Measurements from ENCODE around the gene COPB2.

COPB2 gene

DNA sequence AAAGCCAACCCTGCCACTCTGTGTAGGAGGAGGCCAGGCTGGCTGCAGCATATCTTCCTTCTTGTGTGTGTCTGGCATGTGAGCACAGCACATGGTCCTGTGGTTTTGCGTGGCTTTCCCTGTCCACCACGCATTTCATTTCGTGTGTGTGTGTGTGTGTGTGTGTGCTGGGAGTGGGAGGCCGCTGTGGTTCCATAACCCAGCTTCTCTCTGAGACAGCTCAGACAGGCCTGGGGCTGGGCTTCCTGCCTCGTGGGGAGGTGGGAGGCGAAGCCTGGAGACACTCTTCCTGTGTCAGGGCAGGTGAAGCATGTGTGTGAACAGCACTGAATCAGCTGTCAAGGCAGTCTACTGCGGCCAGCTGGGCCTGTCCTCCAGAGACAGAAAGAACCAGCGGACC is 61.6 kb downstream of the COPB2 start:
- DNase-seq (ENCODE audit: low read depth, low spot score): no peak

DNA sequence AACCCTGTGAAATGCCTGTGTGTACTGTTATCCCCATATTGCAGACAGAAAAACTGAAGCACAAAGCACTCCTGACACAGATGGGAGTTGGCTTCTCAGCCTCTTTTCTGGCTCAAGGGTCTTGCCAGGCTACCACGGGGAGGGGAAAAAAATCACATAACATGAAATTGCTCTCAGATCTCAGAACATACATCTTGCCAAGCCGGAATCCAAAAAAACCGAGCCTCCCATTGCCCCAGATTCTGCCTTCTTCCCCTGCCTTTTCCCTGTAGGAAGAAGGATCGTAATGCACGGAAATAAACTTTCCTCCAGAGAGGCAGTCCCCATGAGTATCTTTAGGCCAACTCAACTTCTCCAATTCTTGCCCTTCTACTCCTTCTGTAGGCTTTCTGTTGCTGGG is 62.2 kb downstream of the COPB2 start:
- no peak for DNase-seq (ENCODE audit: low read depth, low spot score)

DNA sequence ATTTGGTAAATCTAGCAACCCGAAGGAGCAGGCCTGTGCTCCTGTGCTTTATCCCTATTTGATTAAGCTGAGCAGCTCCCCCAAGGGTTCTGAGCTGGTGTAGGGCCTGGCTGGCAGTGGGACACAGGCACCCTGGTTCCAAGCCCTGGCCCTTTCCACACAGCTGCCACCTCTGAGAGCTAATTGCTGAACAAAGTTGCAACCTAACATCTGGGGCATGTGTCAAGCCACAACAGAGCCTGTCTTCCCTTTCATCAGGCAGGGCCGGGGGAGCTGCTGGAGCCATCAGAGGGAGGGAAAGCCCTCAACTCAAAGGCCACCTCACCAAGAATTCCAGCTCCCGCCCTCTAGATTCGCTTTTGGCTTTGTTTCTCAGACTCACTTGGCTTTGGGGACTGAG is 62.7 kb downstream of the COPB2 start:
- DNase-seq (ENCODE audit: low read depth, low spot score): no peak

DNA sequence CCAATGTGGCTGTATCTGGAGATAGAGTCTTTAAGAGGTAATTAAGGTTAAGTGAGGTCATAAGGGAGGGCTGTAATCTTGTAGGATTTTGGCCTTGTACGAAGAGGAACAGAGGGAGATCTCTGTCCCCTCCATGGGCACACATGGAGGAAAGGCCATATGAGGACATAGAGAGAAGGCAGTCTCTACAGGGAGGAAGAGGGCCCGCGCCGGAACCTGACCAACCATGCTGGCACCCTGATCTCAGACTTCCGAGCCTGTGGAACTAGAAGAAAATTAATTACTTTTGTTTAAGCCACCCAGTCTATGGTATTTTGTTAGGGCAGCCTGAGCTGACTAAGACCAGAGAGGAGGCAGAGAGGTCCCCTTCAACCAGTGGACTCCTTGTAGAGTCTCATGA is 63.3 kb downstream of the COPB2 start:
- no peak for DNase-seq (ENCODE audit: low read depth, low spot score)

DNA sequence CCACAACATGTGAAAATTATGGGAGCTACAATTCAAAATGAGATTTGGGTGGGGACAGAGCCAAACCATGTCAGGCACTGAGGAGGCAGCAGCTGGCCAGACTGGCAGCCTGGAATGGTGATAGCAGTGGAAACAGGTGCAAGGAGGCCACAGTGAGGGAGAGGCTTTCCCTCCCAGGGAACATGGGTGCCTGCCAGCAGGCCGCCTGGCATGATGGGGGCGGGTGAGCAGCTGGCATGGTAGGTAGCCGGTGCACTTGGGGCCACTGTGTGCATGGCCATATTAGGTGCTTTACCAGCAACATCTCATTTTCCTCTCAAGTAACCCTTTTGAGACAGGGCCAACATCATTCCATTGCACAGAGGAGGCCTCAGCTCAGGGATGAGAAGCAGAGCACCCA is 63.9 kb downstream of the COPB2 start:
- DNase-seq (ENCODE audit: low read depth, low spot score): no peak

DNA sequence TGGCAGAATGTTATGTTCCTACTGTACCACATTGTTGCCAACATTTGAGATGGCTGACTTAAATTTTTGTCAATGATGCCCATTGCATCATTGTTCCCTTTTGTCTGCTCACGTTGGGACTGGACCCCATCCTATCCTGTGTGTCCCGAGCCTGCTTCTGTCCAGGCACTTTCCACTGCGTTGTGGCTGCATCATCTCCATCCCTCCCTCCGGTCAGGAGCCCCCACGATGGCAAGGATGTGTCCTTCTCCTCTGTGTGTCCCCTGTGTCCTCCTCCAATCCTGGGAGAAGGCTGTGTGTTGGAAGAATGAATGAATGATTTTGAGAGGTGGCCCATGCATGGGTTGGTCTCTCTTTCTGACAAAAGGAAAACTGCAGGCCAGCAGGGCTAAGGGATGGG is 65.0 kb downstream of the COPB2 start:
- DNase-seq (ENCODE audit: low read depth, low spot score): no peak

DNA sequence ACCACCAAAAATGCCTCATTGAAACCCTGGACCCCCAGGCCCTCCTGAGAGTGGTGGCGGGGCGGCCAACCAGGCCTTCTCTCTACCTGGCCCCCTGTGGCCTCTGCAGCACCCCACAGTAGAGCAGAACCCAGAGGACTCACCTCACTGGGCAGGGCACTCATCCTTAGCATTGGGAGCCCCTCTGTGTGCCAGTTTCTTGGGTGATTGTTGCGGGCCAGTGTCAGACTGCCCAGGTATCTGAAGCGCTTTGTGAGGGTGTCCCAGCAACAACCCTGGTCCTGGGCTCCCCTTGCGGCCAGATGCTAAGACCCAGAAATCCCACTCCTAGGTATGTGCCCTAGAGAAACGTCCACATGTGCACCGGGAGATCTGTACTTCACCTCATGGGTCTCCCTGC is 66.3 kb downstream of the COPB2 start:
- DNase-seq (ENCODE audit: low read depth, low spot score): no peak

DNA sequence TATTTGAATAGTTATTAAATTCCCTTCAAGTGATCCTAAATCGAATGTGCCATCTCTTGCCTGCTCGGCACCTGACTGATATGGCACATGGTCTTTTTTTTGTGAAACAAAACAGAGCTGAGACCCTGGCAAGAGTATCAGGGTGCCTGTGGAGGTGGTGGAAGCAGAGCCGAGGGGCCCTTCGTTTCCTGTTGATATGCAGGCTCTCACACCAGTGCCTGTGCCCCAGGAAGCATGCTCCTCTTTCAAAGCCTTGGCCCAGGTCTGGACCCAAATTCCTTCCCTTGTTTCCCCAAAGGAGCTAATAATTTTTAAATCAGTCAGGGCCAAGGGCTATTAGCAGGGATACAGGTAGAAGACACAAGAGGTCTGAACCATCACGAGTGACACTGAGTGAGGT is 67.1 kb downstream of the COPB2 start:
- DNase-seq (ENCODE audit: low read depth, low spot score): no peak

DNA sequence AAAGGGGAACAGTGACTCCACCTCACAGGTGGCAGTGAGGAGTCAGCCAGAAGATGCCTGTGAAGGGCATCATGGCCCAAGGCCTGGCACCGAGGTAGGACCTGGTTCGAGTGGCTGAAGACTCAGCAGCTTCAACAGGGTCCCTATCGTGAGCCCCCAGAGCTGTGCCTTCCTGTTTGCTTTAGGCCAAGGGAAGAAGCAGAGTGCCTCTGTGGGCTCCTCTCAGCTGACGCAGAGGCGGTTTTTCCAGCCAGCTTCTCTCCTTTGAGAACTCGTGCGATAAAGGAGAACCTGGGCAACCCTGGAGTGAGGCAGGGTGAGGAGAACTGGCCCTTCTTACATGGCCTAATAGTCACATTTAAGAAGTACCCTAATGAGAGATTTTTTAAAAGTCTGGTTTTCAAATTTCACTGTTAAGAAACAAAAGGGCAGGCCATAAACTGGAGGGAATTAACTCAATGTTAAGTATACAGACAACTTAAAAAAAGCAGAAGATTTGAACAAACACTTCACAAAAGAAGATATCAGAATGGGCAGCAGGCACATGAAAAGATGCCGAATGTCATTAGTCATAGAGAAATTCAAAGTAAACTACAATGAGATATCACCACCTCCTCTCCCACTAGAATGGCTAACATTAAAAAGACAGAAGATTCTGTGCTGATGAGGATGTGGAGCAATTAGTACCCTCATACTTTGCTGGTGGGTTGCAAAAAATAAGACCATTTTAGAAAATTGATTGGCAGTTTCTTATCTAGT is 68.7 kb downstream of the COPB2 start:
- no peak for DNase-seq (ENCODE audit: low read depth, low spot score)

DNA sequence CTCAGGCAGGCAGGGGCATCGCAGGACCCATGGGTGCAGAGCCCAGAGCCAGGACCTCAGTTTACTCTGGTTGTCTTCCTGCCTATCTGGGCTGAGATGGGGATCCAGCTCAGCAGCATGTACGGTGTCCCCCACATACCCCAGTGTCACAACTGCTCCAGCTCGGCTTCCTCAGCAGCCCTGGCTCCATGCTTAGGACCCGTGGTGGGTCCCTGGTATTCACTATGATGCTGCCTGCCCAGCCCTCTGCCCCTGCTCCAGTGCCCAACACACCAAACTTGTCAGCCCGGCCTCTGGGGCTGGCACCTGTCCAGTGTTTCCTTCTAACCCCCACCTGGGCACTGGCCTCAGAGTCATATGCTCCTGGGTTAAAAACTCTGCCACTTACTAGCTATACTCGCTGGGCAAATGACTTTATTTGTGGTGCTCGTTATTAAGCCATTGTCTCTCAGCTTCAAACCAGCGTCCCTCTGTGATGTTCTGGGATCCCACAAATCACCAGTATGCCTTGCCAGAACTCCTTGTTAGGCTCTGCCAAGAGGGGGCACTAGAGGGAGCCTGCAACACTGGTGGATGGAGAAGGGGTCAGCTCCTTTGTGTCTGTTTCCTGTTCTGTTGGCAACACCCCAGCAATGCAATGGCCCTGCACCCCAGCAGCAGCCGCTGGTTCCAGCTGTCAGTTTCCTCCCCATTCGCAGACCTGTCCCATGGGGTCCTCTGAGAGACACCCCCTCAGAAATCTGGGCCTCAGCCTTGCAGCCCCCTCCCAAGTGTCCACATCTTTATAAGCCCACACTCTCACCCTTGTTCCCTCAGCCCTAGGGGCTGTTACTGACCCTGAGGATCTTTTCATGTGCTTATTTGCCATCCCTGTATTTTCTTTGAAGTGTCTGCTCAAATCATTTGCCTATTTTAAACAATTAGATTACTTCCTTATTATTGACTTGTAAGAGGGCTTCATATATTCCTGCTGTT is 69.7 kb downstream of the COPB2 start:
- no peak for DNase-seq (ENCODE audit: low read depth, low spot score)

DNA sequence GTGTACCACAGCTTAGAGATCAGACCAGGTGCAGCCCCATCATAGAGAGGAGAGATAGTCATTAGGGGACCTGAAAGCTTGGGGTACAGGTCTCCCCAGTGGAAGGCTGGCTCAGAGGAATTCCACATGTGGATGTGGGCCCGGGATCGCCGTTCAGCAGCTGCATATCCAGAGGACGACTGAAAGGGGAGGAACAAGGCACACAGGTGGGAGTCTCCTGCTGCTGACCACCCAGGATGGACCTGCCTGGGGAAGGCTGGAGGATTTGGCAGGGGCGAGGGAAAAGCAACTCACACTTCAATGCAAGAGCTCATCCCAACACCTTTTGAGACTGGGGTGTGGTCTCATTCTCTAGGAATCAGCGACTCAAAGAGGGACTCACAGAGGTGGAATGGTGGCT is 70.6 kb downstream of the COPB2 start:
- DNase-seq (ENCODE audit: low read depth, low spot score): no peak

DNA sequence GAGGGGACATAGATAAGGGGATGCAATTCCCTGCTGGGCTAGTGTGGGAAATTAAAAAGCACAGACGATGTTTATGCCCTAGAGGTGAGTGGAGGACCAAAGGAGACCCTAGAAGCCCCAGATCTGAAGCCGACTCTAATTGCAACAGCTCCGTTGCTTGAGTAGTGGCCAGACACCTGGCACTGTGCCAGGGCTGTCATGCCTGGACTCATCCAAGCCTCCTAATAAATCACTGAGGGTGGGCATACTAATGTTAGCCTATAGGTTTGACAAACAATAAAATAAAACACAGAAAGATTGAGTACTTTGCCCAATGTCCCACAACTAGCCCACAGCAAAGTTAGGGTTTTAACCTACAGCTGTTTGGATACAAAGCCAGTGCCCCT is 71.0 kb downstream of the COPB2 start:
- DNase-seq (ENCODE audit: low read depth, low spot score): no peak

DNA sequence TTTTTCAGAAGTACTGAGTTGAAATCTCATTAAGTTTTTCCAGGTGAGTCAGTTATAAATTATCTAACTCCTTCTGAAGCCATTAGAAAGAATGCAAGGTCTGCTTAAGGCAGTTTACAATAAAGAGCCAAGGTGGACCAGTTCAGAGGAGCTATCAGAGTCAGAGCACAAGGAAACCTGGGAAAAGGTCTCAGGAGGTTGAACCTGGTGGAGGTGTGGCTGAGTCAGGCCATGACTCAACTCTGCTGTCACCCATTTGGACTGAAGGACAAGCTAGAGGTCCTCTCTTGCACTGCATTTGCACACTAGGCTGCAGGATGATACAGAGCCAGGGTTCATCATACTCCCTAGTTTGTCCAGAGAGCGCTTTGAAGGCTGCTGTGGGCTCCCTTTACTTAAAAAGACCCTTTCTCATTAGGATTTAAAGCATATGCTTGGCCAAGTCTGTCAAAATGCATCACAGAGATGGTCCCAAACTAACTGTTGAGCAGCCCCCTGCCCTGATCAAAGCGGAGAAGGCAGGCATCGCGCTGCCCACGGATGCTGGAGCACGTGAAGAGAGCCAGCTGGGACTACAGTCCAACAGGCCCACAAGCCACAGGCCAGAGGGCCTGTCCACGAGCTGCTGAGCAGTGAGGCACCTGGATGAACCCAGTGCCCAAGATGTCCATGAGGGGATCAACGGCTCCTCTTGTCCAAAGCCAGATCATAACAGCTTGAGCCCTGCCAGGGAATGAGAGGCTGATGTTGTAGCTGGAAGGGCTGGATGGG is 71.6 kb downstream of the COPB2 start:
- no peak for DNase-seq (ENCODE audit: low read depth, low spot score)

DNA sequence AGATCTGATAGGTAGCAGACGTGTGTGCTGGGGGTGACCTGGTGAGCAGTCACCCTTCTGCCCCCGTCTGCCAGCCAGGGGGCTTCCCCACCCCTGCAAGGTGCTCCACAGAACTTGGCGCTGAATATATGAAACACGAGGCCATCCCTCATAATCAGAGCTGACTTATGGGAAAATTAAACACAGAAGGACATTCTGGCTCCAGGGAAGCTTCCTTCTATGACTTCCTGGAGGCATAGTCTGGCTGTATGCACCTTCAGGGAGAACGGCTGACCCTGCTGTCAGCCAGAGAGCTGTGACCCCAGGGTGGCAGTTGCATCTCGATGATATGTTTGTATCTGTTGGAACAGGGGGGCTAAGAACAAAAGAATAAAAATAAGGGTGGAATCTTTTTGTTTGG is 72.2 kb downstream of the COPB2 start:
- no peak for DNase-seq (ENCODE audit: low read depth, low spot score)

DNA sequence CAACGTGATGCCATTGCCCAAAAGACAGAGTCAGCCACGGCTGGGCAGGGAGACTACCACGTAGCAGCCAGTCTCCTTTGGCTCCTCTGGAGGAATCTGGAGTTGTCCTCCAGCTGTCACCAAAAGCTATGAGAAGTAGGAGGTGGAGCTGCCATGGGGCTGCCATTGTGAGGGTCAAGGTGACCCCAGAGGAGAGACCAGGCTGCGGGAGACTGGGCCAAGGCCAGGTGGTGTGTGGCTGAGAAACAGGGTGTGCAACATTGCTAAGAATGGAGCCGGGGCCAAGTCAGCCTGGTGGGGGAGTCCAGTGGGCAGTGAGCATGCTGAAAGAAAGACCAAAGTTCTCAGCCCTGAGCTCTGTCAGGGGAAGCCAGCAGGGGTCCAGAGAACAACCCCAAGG is 75.5 kb downstream of the COPB2 start:
- no peak for DNase-seq (ENCODE audit: low read depth, low spot score)

DNA sequence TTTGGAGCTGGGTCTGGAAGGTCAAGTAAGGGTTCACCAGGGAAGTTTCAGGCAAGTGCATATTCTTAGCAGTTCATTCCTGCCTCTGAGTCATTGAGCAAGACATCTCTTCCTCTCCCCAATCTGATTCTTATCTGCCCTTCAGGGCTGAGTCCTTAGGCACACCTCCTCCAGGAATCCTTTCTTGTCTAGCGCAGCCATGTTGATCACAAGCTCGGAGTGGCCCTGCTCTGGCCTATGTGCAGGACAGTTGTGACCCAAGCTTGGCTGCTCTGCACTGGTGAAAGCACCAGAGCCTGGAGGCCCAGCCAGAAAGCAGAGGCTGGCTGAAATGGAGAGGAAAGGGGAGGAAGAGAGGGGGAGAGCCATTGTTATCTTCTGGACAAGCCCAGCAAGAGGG is 76.5 kb downstream of the COPB2 start:
- DNase-seq (ENCODE audit: low read depth, low spot score): no peak

DNA sequence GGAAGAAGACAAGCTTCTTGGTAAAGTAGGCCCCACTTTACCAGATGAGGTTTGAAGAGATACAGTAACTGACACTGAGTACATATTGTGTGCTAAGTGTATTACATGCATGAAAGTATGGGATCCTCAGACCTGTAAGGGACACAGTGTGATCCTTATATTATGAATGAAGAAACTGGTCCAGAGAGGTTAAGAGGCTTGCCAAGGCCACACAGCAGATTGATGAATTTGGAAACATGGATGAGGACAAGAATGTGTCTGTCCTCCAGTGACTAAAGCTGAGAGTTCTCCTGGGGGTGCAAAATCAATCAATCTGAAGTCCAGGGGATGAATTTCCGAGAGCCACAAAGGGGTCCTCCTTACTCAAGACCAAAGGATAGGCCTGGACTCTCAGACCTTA is 77.0 kb downstream of the COPB2 start:
- DNase-seq (ENCODE audit: low read depth, low spot score): no peak

DNA sequence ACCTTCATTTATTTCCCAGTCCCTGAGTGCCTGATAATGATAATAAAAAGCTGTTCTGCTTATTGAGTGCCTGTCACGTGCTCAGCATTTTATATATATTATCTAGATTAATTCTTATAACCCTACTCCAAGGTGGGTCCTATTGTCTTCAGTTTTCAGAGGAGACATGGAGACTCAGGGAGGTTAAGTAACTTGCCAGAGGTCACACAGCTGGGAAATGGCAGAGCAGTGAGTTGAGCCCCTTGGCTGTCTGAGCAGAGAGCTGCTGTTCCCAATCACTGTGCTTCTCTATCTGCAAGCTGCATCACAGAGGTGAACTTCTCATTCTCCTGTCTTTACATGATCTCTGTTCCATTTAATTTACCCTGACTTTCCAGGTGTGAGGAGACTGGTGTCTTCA is 77.9 kb downstream of the COPB2 start:
- DNase-seq (ENCODE audit: low read depth, low spot score): no peak

DNA sequence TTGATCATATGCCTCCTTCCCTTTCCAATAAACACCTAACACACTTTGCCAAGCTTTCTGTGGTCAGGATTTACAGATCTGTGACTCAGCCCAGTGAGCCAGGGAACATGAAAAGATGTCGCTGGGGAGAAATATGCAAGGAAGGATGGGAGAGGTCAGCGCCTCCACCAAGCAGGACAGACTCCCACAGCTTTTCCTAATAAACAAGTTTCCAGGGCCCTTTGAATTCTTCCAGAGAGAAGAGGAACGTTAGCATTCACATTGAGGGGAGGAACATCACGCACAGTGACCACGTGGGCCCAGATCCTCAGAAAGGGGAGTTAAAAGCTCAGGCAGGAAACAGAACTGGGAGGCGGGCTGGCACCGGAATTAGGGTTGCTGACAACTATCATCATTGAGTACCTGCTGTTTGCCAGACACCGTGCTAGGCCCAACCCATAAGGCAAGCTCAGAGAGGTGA is 78.9 kb downstream of the COPB2 start:
- DNase-seq (ENCODE audit: low read depth, low spot score): no peak

DNA sequence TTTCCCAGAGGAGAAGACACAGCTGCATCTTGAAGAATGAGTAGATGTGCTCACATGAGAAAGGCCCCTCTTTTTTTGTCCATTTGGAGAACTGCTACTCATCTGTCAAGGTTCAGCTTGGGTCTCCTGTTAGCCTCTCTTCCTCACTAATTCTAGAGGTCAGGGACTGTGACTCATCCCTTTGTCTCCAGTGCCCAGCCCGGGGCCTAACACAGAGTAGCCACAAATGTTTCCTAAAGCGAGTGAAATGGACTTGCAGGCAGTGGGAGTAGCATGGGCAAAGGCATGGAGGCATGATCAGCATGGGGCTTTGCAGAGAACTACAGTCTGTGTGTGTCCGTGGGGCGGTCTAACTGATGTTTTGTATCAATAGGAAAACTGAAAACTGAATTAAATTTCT is 79.6 kb downstream of the COPB2 start:
- no peak for DNase-seq (ENCODE audit: low read depth, low spot score)

DNA sequence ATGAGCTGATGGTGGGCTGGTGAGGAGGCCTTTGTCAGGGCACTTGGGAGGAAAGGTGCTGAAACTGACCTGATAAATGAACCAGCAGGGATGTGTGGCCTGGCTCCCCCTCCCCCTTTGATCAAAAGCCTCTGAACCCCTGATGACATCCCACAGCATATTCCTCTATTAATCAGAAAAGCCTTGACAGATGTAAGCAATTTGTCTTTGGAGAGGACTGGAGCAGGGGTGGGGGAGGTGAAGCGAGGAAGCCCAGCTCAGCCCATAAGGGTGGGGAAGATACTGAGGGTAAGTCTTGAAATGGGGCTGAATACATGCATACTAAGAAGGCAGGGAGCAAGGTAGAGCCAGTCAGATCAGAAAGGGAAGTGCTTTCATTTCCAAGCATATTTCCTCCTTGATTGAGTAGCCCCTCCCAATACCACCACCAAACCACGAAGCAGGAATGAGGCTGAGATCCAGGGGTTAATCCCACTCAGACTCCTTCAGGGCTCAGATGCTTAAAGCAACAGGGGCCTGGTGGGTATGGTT is 80.3 kb downstream of the COPB2 start:
- DNase-seq (ENCODE audit: low read depth, low spot score): no peak

DNA sequence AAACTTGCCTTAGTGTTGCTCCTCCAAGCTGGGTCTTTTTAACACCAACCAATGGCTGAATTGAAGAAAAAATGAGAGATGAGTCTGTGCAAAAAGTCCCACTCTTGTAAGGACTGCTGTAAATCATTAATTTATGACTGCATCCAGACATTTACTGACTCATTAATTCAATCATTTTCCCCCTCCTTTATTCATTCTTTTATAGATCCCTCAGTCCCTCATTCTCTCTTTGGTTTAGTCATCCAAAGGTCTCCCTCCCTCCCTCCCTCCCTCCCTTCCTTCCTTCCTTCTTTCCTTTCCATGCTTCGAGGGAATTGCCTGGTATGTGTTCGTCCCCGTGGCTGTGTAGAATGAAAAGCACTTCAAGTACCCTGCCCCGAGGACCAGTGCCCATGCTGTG is 80.9 kb downstream of the COPB2 start:
- DNase-seq (ENCODE audit: low read depth, low spot score): no peak

All from brain pericyte (primary cell).